GF-D8 (cell line): ENCODE results near the gene HMSD.
"Not testable (repeated sequence)": the region's sequence is repeated elsewhere in the genome, so short reads cannot be mapped to it uniquely, and the experiment has no call there.

Experiments
- DNase-seq: peaks from one replicate; lab custom pipeline; 2025; lab: John Stamatoyannopoulos, UW

The HMSD gene, protein sequence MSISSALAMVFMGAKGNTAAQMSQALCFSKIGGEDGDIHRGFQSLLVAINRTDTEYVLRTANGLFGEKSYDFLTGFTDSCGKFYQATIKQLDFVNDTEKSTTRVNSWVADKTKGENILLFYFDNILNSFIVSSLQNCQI

GRCh38 chr18:63949068-63949737 is at the start of gene HMSD:
Gene HMSD (plus strand): TSS chr18:63949301. CDS start chr18:63953456, 4,155 bp downstream.
- no peak for DNase-seq

DNA sequence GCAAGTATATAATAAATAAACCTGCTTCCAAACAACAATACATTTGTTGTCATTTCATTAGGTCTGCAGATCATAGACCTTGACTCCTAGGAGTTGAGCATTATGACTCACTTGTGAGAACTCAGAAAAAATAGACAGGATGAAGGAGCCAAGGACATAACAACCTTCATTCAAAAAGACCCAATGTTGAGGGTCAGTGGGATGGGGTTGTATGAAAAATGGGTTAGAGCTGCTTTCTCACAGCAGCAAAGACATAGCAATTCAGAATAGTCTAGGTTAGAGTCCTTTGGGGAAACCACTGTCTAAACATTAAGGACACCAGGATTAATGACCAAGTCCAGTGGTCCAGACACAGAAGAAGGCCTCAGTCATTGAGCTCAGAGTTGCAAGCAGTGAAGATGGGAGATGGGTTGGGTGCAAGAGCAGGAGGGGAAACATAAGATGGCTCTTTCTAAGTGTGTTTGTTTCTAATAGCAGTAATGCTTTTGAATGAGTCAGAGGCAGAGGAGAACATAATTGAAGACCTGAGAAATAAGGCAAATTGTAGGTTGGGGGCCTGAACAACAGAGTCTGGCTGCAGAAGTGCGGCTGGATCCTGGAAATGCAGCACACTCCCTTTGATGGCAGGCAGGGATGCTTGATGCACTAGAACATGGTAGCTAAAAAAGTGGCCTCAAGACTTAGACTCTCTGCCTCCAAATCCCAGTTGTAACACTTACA is 45.1 kb upstream of the HMSD start:
- DNase-seq = no peak

DNA sequence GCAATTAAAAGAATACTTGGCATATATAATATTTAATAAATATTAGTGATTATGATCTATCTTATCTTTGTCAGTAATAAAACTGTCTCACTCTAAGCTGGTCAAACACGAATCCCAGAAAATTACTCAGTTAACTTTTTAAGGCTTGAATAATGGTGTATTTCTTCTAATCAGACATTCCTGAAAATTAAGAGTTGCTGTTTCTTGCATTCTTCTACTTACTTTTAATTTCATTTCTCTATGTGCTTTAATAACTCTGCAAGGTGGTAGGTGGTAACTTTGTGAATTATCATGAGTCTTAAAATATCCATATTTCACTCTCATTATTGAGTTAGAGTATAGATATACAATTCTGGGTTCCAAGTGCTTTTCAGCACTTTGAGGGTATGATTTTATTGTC is 44.4 kb upstream of the HMSD start:
- no peak for DNase-seq

DNA sequence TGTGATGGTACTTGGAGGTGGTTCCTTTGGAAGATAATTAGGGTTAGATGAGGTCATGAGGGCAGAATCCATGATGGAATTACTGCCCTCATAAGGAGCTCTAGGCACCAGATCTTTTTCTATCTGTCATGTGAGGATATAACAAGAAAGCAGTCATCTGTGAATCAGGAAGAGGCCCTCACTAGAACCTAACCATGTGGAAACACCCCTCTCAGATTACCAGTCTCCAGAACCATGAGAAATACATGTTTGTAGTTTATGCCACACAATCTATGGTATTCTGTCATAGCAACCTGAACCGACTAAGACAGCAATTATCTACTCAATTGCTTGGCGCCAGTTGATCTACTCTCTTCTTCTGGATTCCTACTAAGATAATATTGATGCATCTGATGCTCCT is 43.7 kb upstream of the HMSD start:
- DNase-seq = peak; percentile 11

DNA sequence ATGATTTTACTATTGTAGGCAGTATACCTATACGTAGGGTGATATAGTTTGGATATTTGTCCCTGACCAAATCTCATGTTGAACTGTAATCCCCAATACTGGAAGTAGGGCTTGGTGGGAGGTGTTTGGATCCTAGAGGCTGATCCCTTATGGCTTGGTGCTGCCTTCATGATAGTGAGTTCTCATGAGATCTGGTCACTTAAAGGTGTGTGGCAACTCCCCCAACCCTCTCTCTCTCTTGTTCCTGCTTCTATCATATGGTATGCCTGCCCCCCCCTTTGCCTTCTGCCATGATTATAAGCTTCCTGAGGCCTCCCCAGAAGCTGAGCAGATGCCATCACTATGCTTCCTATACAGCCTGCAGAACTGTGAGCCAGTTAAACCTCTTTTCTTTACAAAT is 43.0 kb upstream of the HMSD start:
- no peak for DNase-seq

- DNase-seq = no peak
These were observed 41.4 kb upstream of the HMSD start, which contains the start of gene SERPINB10 for GRCh38 chr18:63907664-63908063. Gene SERPINB10 (plus strand): TSS chr18:63907958. CDS start chr18:63915511, 7,553 bp downstream.

DNA sequence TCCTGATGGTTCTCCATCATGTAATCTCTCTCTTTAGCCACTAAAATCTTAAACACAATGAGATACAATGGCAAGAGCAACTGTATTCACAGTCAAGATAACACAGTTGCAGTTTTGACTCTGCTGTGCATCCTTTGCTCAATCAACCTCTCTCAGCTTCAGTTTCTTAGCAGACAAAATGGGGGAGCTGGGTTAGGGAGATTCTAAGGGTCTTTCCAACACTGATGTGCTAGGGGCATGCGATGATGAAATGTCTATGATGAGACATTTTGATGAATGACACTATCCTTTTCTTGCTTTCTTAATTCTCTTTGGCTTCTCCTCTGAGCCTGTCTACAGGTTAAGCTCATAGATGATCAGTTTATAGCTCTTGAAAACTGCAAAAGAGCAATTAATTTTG is 40.2 kb upstream of the HMSD start:
- no peak for DNase-seq

DNA sequence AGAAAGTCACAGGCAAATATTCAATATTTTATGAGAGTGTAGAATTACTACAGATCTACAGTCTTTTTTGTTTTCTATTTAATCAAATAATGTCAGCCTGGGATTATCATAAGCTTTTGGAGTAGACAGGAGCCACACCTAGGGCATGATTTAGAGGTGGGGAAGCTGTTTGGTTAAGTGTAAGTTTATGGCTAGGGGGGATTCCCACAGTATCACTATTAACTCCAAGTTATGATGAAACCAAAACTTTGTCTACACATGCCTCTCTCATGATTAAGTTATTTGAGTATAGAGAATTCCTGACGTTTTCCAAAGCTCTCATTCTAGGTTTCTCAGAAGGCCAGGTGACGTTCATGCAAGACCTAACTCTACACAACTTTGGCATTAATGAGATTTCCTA is 39.2 kb upstream of the HMSD start:
- DNase-seq = no peak

DNA sequence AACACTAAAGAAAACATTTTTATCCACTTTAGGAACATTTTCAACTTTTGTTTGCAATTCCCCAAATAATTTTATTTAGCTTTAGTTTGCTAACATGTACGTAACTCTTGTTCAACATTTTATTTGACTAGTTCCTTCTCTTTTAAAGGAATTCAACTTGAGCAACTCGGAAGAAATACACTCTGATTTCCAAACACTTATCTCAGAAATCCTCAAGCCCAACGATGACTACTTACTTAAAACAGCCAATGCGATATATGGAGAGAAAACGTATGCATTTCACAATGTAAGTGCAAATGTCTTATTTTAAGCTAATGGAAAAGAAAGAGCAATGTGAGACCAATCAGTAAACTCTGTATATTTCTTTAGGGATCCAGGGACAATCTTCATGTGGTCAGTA is 31.3 kb upstream of the HMSD start:
- no peak for DNase-seq

DNA sequence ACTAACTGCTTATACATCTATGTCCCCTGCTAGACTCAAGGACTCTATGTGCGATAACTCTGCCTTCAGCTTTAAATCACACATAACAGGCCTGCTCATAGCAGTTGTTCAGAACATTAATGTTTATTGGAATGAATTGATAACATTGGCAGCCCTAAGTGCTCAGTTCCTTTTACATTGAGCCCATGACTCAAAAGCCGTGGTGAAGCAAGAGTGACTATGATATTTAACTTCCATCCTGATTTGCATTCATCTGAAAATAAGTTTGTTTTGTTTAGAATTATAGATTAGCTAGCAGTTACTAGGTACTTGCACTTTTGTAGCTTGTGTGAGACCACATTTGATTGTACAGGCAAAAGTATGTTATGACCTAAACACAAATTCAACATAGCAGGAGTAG is 27.1 kb upstream of the HMSD start:
- DNase-seq = no peak

DNA sequence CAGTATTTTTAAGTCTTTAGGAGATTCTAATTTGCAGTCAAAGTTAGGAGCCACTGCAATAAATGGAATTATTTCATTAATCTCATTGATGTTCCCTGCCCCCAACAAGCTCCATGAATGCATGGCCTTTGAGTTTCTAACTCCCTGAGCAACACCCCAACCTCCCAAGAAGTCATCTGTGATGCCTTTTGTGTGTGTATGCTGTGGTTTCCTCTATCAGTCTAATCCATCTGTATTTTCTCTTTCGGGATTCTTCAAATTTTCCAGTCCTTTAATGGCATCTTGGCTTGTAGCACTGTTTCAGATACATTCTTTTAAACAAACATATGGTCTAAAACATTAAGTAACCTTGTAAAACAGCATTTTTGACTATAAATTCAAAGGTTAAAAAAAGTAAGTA is 24.6 kb upstream of the HMSD start:
- no peak for DNase-seq

GRCh38 chr18:63928331-63928730 is 20.8 kb upstream of the HMSD start:
- DNase-seq = no peak

DNA sequence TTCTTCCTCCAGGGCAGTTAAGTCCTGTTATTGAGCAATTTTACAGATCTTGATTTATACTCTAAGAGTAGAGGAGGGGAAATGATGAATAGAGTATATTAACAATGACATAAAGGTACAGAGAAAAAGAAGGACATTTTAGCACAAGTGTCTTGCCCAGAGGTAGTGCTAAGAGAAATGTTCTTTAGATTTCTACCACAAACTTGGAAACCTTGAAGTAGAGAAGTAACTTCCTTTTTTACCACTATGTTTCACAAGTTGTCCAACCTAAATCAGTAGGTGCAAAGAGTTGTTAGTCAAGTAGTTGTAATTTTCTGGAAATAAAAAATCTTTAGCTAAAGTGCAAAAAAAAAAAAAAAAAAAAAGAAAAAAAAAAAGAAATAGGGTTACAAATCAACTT is 19.7 kb upstream of the HMSD start:
- peak; percentile 15 for DNase-seq

GRCh38 chr18:63930773-63931354 is 18.2 kb upstream of the HMSD start:
- DNase-seq = no peak

DNA sequence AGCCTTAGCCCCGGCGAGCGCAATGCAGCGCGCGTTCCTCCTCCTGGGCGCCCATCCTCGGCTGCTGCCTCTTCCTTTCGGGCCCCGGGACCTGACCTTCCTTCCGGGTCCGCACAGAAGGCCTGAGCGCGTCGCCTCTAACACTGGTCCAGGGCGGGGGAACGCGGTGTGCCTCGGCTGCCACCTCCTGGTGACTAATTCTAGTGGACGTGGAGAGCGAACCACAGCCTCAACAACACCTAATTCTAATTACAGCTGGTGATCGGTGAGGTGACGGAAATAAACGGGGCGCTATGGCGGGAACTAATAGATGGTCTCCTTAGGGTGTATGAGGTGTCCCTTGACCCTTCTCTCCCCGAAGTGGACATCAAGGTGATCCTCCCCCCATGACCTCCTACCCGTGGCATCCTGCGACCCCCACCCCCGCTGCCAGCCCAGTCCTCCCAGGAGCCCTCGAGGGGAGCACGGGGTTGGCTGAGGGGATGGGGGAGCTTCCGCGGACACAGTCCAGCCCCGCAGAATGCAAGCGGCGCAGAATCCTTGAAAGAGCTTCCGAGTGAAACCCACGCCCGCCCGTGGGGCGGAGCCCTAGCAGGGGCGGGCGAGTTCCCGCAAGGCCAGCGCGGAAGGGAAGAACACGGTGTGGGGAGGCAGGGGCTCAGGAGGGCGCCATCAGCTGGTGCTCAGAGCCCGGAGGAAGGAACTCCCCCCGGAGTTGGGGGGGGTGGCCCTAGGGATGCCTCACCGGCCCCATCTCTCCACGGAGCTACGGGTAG is 12.8 kb upstream of the HMSD start:
- peak; percentile 43 for DNase-seq

DNA sequence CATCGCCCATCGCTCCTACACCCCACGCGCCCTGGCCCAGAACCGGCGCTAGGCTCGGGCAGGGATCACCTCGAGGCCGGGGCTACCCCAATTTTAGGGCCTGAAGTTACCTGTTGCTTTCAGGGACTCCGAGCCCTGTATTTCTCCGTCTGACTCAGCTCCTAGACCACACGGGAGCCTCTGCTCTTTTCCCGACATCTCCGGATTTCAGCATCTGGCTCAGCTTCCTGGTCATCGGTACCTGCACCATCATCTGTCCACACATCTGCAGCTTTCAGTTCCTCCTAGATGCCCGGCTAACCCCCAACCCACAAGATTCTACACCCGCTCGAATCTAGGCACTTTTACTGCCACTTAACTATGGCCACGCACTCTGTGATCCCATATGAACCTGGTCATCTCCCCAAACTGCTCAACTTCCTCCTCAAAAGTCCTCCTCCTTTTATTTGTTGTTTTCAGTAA is 12.1 kb upstream of the HMSD start:
- DNase-seq = no peak

DNA sequence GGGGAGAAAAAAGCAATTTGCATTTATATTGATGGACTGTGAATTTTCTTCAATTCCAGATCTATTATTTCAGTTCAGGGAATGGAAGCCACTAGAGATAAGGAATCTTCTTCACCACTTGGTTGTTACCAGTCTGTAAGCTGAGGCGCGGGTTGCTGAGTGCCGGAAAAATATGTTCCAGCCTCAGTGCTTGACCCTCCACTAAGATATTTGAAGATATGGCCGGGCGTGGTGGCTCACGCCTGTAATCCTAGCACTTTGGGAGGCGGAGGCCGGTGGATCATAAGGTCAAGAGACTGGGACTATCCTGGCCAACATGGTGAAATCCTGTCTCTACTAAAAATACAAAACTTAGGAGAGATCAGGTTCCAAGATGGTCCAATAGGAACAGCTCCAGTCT is 9.1 kb upstream of the HMSD start:
- no peak for DNase-seq

- not testable (repeated sequence) for DNase-seq
These were observed 8.5 kb upstream of the HMSD start for GRCh38 chr18:63940543-63941050.

- no peak for DNase-seq
These were observed 1.9 kb upstream of the HMSD start for GRCh38 chr18:63947051-63947790.

- DNase-seq = no peak
These were observed 2.2 kb downstream of the HMSD start for GRCh38 chr18:63951302-63951705.

- no peak for DNase-seq
These were observed 4.7 kb downstream of the HMSD start for GRCh38 chr18:63953811-63954210.
